BJ (cell line): ENCODE data around the gene RNF13. TPM values are rescaled to one million over a fixed set of nuclear protein-coding genes. Genes with fewer than 3 reads are reported as not detected.

ENCODE experiments used
- CTCF ChIA-PET: fragments of 350-600 bp; formaldehyde crosslinking; extraction: SDS; loops from one replicate; lab custom pipeline; 2021; ENCODE audit warnings: antibody characterized with exemption, inconsistent platforms; lab: Yijun Ruan, JAX
- POLR2A ChIA-PET: fragments of 300-600 bp; sonication (Branson Sonifier 250); formaldehyde crosslinking; extraction: SDS; loops from one replicate; lab custom pipeline; 2021; ENCODE audit warnings: antibody characterized with exemption; lab: Charles Lee
- DNase-seq: peaks from one replicate; pipeline ENCODE4 v3.0.0-alpha.2; 2011; ENCODE audit warnings: low read depth
- H3K27me3 ChIP-seq: 2 replicates; pipeline ENCODE4 v1.6.0; 2011; ENCODE audit warnings: low read length; ENCODE audit not compliant: control insufficient read depth, insufficient read depth
- H3K36me3 ChIP-seq: 2 replicates; pipeline ENCODE4 v1.5.1; 2011; ENCODE audit warnings: low read length; ENCODE audit not compliant: control insufficient read depth, insufficient read depth
- H3K4me3 ChIP-seq: 2 replicates; pipeline ENCODE4 v1.5.1; 2011; ENCODE audit warnings: low read depth, mild to moderate bottlenecking, control low read depth, low read length
- polyA minus RNA-seq: library from RNA; depleted of rRNA, polyadenylated mRNA; stranded (reverse); fragments of >200 nt; gene quantifications from 2 replicates; pipeline ENCODE4 v1.2.3, GENCODE V29; 2011; rRNA and poly(A)+ RNA removed
- polyA plus RNA-seq: library from polyadenylated mRNA; depleted of rRNA; stranded (reverse); fragments of >200 nt; gene quantifications from 2 replicates; pipeline ENCODE4 v1.2.3, GENCODE V29; 2011; rRNA removed
- TF ChIP-seq, protein P1 (sequence below): IDR thresholded peaks from 2 replicates; pipeline ENCODE4 v1.5.1; 2011; ENCODE audit warnings: low read depth, mild to moderate bottlenecking, control low read depth, inconsistent platforms, low read length, moderate library complexity; ENCODE audit not compliant: insufficient read depth

The RNF13 gene
- polyA plus RNA-seq (30.7 and 54.1 TPM in 2 replicates), polyA minus RNA-seq (33.2 and 54.7 TPM in 2 replicates)

- CTCF ChIA-PET: interaction anchor here (0.6 to 3.2 kb wide), 4 partner anchors 41 to 279 kb away, joined by 6 to 20 read pairs (median 12); no protein-coding TSS in a partner anchor
- peak within 1 kb of the TSS; percentile 77 for H3K4me3 ChIP-seq
- H3K27me3 ChIP-seq: no peaks in the 10 kb centered on the region
- TF ChIP-seq, protein P1, sequence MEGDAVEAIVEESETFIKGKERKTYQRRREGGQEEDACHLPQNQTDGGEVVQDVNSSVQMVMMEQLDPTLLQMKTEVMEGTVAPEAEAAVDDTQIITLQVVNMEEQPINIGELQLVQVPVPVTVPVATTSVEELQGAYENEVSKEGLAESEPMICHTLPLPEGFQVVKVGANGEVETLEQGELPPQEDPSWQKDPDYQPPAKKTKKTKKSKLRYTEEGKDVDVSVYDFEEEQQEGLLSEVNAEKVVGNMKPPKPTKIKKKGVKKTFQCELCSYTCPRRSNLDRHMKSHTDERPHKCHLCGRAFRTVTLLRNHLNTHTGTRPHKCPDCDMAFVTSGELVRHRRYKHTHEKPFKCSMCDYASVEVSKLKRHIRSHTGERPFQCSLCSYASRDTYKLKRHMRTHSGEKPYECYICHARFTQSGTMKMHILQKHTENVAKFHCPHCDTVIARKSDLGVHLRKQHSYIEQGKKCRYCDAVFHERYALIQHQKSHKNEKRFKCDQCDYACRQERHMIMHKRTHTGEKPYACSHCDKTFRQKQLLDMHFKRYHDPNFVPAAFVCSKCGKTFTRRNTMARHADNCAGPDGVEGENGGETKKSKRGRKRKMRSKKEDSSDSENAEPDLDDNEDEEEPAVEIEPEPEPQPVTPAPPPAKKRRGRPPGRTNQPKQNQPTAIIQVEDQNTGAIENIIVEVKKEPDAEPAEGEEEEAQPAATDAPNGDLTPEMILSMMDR: no peak
- peak; percentile 88 for DNase-seq
- H3K36me3 ChIP-seq: no peaks in the 10 kb centered on the region
- POLR2A ChIA-PET: no interaction called here
These were observed at the start of gene RNF13 for GRCh38 chr3:149812606-149813366. Gene RNF13 (plus strand): TSS chr3:149813215. CDS start chr3:149846027, 32,812 bp downstream.

DNA sequence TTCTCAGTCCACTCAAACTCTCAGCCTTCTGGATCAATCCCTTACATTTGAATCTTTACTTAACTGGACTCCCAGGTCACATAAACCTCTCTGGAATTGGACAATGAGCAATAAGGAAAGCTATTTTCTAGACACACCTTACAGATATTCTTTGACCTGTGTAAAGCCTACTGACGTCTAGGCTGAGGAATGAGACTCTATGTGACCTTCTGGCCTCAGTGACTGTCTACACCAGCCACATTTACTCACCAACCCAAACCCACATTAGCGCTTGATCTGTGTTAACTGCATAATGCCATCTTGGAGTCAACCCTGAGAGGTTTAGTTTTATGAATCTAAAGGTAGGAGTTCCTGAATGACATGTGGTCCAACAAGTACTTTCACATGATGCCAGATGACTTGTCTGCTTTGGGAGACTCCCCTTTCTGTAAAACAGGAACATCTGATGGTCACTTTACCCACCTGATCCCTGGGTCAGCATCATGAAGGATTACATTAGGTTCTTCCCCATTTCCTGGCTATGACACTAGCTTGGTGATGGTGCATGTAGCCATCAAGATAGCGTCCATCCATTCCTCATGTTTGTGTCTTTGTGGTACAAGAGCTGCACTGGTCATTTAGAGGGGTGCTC, 49.3 kb upstream of the RNF13 start:
- H3K27me3 ChIP-seq: peaks cover 6% of the 10 kb centered on the region
- no peaks in the 10 kb centered on the region for H3K36me3 ChIP-seq
- H3K4me3 ChIP-seq: no peak overlapping the region
- POLR2A ChIA-PET: no interaction called here
- no peak for DNase-seq
- TF ChIP-seq, protein P1: no peak
- CTCF ChIA-PET: interaction anchor here (1.3 to 12.0 kb wide), 3 partner anchors 9 to 44 kb away, joined by 4 to 167 read pairs (median 17); no protein-coding TSS in a partner anchor

- DNase-seq: no peak
- ChIA-PET POLR2A (no interaction called here), CTCF (interaction anchor here (2.6 to 12.0 kb wide), 4 partner anchors 8 to 50 kb away, joined by 16 to 167 read pairs (median 18); partner anchors contain the start of gene RNF13)
- TF ChIP-seq, protein P1: no peak
- Histone ChIP-seq H3K4me3 (no peak overlapping the region), H3K36me3 (no peaks in the 10 kb centered on the region), H3K27me3 (peaks cover 6% of the 10 kb centered on the region)
These were observed 48.7 kb upstream of the RNF13 start for GRCh38 chr3:149764302-149764701.

DNA sequence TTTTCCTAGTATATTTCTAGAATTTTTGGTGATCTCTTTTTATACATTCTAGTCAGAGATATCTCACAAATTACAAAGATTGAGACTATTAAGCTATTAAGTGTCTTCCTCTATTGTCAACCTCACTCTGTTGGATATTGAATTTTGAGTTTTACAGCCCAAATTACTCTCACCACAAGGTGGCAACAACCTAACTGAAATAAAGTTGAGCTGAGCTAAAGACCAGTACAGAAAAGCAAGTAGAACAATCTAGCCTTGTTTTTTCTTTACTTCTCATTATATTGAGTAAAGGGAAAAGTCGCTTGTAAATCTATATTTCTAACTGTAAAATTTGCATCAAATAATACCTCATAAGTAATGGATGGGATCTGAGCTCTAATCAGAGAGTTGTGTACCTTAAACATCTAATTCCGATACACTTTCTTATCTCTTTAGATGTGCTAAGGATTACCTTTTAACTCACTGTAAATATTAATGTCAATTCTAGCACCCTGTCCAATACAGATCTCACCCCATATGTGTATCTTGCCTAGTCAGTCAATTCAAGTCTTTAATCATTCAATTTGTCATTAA, 47.2 kb upstream of the RNF13 start:
- DNase-seq: no peak
- no peak overlapping the region for H3K4me3 ChIP-seq
- peaks cover 6% of the 10 kb centered on the region for H3K27me3 ChIP-seq
- TF ChIP-seq, protein P1: peak; percentile 67
- CTCF ChIA-PET: interaction anchor here (0.6 to 12.0 kb wide), 19 partner anchors 8 to 455 kb away, joined by 3 to 167 read pairs (median 4); partner anchors contain the start of genes COMMD2 and RNF13
- no peaks in the 10 kb centered on the region for H3K36me3 ChIP-seq
- POLR2A ChIA-PET: interaction anchor here (1.1 kb wide), 1 partner anchor 43 kb away, joined by 4 read pairs; no protein-coding TSS in a partner anchor
